Type B pancreatic cell (in vitro differentiated cells): ENCODE data around the gene WDR5. TPM values are rescaled to one million over a fixed set of nuclear protein-coding genes. Genes with fewer than 3 reads are reported as not detected.

Source experiments
- DNase-seq: peaks from one replicate; pipeline ENCODE4 v3.0.0; 2021; ENCODE audit warnings: mixed read lengths; ENCODE audit not compliant: unreplicated experiment; ENCODE audit errors: extremely low spot score
- H3K27ac Mint-ChIP-seq: 2 replicates; pipeline ENCODE4 v1.8.0; 2021; ENCODE audit warnings: mild to moderate bottlenecking, mixed read lengths
- H3K27me3 Mint-ChIP-seq: 2 replicates; pipeline ENCODE4 v1.8.0; 2021; ENCODE audit warnings: mixed read lengths
- H3K36me3 Mint-ChIP-seq: 2 replicates; pipeline ENCODE4 v1.8.0; 2021; ENCODE audit warnings: mixed read lengths
- H3K4me1 Mint-ChIP-seq: one replicate; pipeline ENCODE4 v1.8.0; 2021; ENCODE audit warnings: mixed read lengths; ENCODE audit not compliant: unreplicated experiment
- H3K4me3 Mint-ChIP-seq: 2 replicates; pipeline ENCODE4 v1.8.0; 2021; ENCODE audit warnings: mild to moderate bottlenecking, mixed read lengths
- H3K9me3 Mint-ChIP-seq: 2 replicates; pipeline ENCODE4 v1.8.0; 2021; ENCODE audit warnings: mixed read lengths
- total RNA-seq: library from RNA; stranded (reverse); gene quantifications from 2 replicates; pipeline ENCODE4 v1.2.1, GENCODE V29; 2021; ENCODE audit warnings: low replicate concordance
- TF ChIP-seq, protein P1 (sequence below): fragments of 200-600 bp; sonication (generic); conservative IDR thresholded peaks from 2 replicates; pipeline ENCODE4 v1.5.0; 2021; ENCODE audit warnings: antibody characterized with exemption, mild to moderate bottlenecking

WDR5 gene
- total RNA-seq, 1 donor from 2014 or later = 45.7 TPM

DNA sequence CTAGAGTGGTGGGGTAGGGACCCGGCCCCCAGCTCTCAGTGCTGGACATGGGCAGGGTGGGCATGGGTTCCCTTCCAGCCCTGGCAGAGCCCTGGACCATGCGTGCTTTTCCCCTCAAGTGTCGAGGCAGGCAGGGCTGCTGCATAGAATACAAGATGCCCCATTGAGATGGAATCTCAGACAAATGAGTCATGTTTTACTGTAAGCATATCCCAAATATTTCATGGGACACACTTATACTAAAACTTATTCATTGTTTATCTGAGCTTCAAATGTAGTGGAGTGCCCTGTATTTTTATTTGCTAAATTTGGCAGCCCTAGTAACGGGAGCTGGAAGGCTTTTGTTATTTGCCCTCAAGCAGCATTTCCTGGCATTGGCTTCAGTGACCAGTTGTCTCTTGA is 31.6 kb downstream of the WDR5 start:
- Mint-ChIP-seq H3K4me1 (peaks cover 8% of the 10 kb centered on the region), H3K4me3 (no peak overlapping the region), H3K27ac (no peak overlapping the region), H3K36me3 (peaks cover 4% of the 10 kb centered on the region), H3K27me3 (no peaks in the 10 kb centered on the region), H3K9me3 (no peaks in the 10 kb centered on the region)
- TF ChIP-seq, protein P1, sequence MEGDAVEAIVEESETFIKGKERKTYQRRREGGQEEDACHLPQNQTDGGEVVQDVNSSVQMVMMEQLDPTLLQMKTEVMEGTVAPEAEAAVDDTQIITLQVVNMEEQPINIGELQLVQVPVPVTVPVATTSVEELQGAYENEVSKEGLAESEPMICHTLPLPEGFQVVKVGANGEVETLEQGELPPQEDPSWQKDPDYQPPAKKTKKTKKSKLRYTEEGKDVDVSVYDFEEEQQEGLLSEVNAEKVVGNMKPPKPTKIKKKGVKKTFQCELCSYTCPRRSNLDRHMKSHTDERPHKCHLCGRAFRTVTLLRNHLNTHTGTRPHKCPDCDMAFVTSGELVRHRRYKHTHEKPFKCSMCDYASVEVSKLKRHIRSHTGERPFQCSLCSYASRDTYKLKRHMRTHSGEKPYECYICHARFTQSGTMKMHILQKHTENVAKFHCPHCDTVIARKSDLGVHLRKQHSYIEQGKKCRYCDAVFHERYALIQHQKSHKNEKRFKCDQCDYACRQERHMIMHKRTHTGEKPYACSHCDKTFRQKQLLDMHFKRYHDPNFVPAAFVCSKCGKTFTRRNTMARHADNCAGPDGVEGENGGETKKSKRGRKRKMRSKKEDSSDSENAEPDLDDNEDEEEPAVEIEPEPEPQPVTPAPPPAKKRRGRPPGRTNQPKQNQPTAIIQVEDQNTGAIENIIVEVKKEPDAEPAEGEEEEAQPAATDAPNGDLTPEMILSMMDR = no peak
- DNase-seq = no peak

DNA sequence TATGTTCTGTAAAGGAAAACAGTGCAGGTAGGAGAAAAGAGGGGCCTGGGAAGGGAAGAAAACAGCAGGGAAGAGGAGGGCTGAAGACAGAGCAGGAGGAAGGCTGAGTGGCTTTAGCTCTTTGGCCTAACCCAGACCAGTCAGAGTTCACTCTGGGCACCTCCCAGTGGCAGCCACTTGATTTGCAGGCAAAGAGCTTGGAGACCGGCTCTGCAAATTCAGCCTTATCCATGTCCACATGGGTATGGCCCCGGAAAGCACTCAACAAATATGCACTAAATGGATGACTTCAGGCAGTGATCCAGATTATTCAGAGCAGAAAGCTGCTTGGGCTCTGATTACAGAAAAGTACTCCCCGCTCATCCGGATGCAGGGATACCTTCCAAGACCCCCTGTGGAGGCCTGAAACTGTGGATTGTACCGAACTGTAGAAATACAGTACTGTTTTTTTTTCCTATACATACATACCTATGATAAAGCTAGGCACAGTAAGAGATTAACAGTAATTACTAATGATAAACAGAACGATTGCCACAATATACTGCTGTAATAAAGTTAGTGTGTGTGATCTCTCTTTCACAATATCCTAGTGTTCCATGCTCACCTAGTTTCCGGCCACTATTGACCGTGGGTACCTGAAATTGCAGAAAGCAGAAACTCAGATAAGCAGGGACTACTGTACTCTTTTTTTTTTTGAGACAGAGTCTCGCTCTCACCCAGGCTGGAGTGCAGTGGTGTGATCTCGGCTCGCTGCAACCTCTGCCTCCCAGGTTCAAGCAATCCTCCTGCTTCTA is 33.1 kb downstream of the WDR5 start:
- no peak for DNase-seq
- Mint-ChIP-seq H3K4me3 (no peak overlapping the region), H3K9me3 (no peaks in the 10 kb centered on the region)

DNA sequence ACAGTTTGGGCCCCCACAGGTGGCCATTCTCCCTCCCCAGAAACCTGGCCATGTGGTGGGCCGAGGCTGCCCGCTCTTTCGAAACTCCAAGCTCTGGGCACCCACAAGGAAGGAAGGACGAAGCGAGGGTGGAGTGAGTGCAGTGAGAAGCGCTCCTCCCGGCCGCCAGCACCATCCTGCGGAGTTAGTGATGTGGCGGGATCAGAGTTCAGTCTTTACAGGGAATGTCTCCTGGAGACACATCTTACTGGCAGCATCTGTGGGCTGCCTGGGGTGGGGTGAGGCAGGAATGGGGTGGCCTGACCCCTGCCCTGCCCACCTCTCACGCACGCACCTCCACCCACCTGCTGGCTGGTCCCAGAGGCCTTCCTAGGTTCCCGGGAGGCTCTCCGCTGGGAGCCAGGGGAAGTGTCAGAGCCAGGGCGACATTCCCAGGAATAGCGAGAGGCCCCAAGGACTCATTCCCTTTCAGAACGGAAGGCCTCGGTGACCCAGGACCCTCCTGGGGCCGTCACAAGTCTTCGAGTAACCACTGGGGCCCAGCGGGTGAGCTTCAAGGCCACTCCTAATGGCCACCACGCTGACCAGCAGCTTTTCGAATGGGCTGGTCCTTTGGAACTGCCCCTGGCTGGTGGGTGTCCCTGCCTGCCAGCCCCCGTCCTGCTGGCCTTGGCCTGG is 34.0 kb downstream of the WDR5 start:
- Mint-ChIP-seq H3K4me3 (no peak overlapping the region), H3K27me3 (no peaks in the 10 kb centered on the region), H3K4me1 (peaks cover 10% of the 10 kb centered on the region), H3K36me3 (peaks cover 3% of the 10 kb centered on the region), H3K27ac (no peak overlapping the region), H3K9me3 (no peaks in the 10 kb centered on the region)
- TF ChIP-seq, protein P1 = no peak
- no peak for DNase-seq

More for the DNA sequence above, 33.1 kb downstream of the WDR5 start:
- Mint-ChIP-seq H3K4me1 (peaks cover 8% of the 10 kb centered on the region), H3K27ac (no peak overlapping the region), H3K27me3 (no peaks in the 10 kb centered on the region), H3K36me3 (peaks cover 3% of the 10 kb centered on the region)
- TF ChIP-seq, protein P1 = peak; percentile 55

DNA sequence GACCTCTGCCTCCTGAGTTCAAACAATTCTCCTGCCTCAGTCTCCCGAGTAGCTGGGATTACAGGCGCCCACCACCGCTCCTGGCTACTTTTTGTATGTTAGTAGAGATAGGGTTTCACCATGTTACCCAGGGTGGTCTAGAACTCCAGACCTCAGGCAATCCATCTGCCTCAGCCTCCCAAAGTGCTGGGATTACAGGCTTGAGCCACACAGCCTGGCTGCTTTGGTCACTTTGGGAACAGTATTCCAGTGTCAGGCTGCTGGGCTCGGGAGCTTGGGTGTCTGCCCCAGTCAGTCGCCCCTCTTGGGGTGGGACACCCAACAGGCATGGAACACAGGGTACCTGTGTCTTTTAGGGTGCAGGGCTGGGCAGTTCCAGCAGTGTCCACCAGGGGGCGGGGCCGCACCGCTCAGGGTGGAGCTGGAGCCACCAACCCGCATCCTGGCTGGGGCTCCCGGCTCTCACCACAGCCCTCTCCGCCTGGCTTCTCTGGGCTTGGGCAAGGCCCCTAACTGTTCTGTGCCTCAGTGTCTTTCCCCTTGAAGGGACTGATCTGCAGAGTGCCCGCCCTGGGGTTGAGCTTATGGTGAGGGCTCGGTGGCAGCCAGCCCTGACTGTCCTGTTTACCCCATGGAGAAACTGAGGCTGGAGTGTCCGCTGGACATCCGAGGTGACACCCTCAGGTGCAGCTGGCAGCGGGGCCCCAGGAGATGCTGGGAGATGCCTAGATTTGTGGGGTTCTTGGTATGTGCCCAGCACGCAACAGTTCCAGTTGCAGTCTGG is 34.8 kb downstream of the WDR5 start:
- Mint-ChIP-seq H3K4me1 (peaks cover 13% of the 10 kb centered on the region), H3K27me3 (no peaks in the 10 kb centered on the region), H3K9me3 (no peaks in the 10 kb centered on the region), H3K4me3 (no peak overlapping the region), H3K27ac (no peak overlapping the region), H3K36me3 (peaks cover 3% of the 10 kb centered on the region)
- DNase-seq = no peak
- TF ChIP-seq, protein P1 = no peak

DNA sequence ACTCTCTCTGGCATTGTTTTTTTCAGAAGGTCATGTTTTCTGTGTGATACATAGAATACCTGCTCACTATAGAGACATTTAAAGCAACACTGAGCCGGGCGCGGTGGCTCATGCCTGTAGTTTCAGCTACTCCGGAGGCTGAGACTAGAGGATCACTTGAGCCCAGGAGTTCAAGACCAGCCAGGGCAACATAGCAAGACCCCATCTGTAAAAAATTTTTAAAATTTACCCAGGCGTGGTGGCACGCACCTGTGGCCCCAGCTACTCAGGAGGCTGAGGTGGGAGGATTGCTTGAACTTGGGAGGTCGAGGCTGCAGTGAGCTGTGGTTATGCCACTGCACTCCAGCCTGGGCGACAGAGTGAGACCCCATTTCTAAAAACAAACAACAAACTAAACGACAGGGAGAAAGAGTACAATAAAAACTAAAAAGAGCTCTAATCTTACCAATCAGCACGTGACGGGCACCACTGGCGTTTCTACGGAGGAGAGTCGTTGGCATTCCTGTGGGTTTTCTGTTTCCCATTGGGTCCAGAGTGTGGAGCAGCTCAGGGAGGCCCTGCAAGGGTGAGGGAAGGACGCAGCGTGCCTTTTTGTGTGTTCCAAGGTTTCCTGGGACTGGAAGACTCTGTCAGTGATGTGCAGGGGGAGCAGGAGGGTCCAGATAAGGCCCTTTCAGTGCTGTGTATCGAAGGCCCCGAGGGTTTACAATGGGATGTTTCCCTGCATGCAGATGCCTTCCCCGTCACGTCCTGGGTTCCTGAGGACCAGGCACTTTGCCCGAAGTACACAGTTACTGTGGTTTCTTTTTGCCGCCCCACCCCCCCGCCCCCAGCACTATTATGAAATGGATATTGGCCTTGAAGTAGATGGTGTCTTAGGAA is 35.7 kb downstream of the WDR5 start:
- no peaks in the 10 kb centered on the region for H3K9me3 Mint-ChIP-seq
- peak overlapping the region; percentile 18 for H3K27ac Mint-ChIP-seq
- DNase-seq = no peak
- TF ChIP-seq, protein P1 = no peak
- no peak overlapping the region for H3K4me3 Mint-ChIP-seq
- H3K27me3 Mint-ChIP-seq = no peaks in the 10 kb centered on the region
- H3K4me1 Mint-ChIP-seq = peaks cover 13% of the 10 kb centered on the region
- H3K36me3 Mint-ChIP-seq = peaks cover 1% of the 10 kb centered on the region
